IMR-90 (cell line): Measurements from ENCODE around the gene CD300LB. TPM values are rescaled to one million over a fixed set of nuclear protein-coding genes. Genes with fewer than 3 reads are reported as not detected.

Experiments
- ATAC-seq: fragments of 200-7000 bp; cut with Tn5 transposase; 2 replicates; pipeline ENCODE4 v1.9.1; 2020; ENCODE audit warnings: low read depth, mild to moderate bottlenecking, moderate library complexity
- BruUV-seq: library from RNA; stranded (reverse); fragments of 400-500 nt; replicated peaks from 2 replicates; lab custom pipeline; 2021; lab: Mats Ljungman, UMichigan
- CTCF ChIA-PET: fragments of 300-600 bp; formaldehyde crosslinking; extraction: SDS; loops from one replicate; lab custom pipeline; 2021; ENCODE audit warnings: antibody characterized with exemption; lab: Yijun Ruan, JAX
- POLR2A ChIA-PET: fragments of 300-600 bp; sonication (Branson Sonifier 250); formaldehyde crosslinking; loops from one replicate; lab custom pipeline; 2022; ENCODE audit warnings: antibody characterized with exemption; ENCODE audit not compliant: unreplicated experiment; lab: Charles Lee
- DNase-seq: peaks from one replicate; pipeline ENCODE4 v3.0.0; 2013
- H2AFZ ChIP-seq: replicated peaks from 2 replicates; pipeline ENCODE3; 2013; ENCODE audit warnings: low read length, mild to moderate bottlenecking; ENCODE audit not compliant: poor library complexity
- H2AK5ac ChIP-seq: 2 replicates; pipeline ENCODE4 v1.6.1; 2013; ENCODE audit warnings: low read depth, low read length, inconsistent platforms
- H2AK9ac ChIP-seq: replicated peaks from 2 replicates; pipeline ENCODE3; 2013; ENCODE audit warnings: mild to moderate bottlenecking, low read depth, low read length, moderate library complexity; ENCODE audit not compliant: poor library complexity
- H2BK120ac ChIP-seq: 2 replicates; pipeline ENCODE4 v1.6.1; 2013; ENCODE audit warnings: low read depth, low read length, inconsistent platforms
- H2BK15ac ChIP-seq: 3 replicates; pipeline ENCODE4 v1.6.1; 2013; ENCODE audit warnings: low read depth, low read length, inconsistent platforms
- H2BK20ac ChIP-seq: 2 replicates; pipeline ENCODE4 v1.6.1; 2013; ENCODE audit warnings: low read depth, mild to moderate bottlenecking, inconsistent platforms, low read length, moderate library complexity
- H2BK5ac ChIP-seq: 2 replicates; pipeline ENCODE4 v1.6.1; 2013; ENCODE audit warnings: mild to moderate bottlenecking, low read depth, low read length, inconsistent platforms; ENCODE audit not compliant: poor library complexity, severe bottlenecking
- H3K14ac ChIP-seq: replicated peaks from 2 replicates; pipeline ENCODE4 v1.6.1; 2013; ENCODE audit warnings: low read depth, low read length, inconsistent platforms
- H3K18ac ChIP-seq: 2 replicates; pipeline ENCODE4 v1.6.1; 2013; ENCODE audit warnings: low read depth, low read length, control low read depth
- H3K23ac ChIP-seq: 2 replicates; pipeline ENCODE4 v1.6.1; 2013; ENCODE audit warnings: low read depth, low read length, inconsistent platforms
- H3K27ac ChIP-seq: 2 replicates; pipeline ENCODE4 v1.5.1; 2013; ENCODE audit warnings: mild to moderate bottlenecking, control low read depth, low read length; ENCODE audit not compliant: insufficient read depth
- H3K27me3 ChIP-seq: 2 replicates; pipeline ENCODE4 v1.6.1; 2013; ENCODE audit warnings: low read length; ENCODE audit not compliant: control insufficient read depth, insufficient read depth
- H3K36me3 ChIP-seq: 2 replicates; pipeline ENCODE4 v1.6.1; 2013; ENCODE audit warnings: low read length, mixed read lengths; ENCODE audit not compliant: control insufficient read depth, insufficient read depth
- H3K4ac ChIP-seq: 2 replicates; pipeline ENCODE4 v1.6.1; 2013; ENCODE audit warnings: low read depth, low read length, inconsistent platforms
- H3K4me1 ChIP-seq: 2 replicates; pipeline ENCODE4 v1.6.1; 2013; ENCODE audit warnings: low read length, mixed read lengths; ENCODE audit not compliant: control insufficient read depth, insufficient read depth
- H3K4me2 ChIP-seq: 2 replicates; pipeline ENCODE4 v1.6.1; 2013; ENCODE audit warnings: low read depth, mild to moderate bottlenecking, control low read depth, low read length, moderate library complexity
- H3K4me3 ChIP-seq: 2 replicates; pipeline ENCODE4 v1.5.1; 2013; ENCODE audit warnings: low read depth, mild to moderate bottlenecking, control low read depth, low read length, moderate library complexity; ENCODE audit not compliant: insufficient read depth
- H3K56ac ChIP-seq: 2 replicates; pipeline ENCODE4 v1.6.1; 2013; ENCODE audit warnings: low read length, inconsistent platforms; ENCODE audit not compliant: insufficient read depth; ENCODE audit errors: extremely low read depth
- H3K79me1 ChIP-seq, 2 experiments: 2 replicates each; pipeline ENCODE4 v1.6.1; 2013; ENCODE audit warnings: low read length in 2 of 2, inconsistent platforms in 1 of 2, low read depth in 1 of 2
- H3K9ac ChIP-seq: 2 replicates; pipeline ENCODE4 v1.6.1; 2013; ENCODE audit warnings: low read depth, low read length, control low read depth
- H3K9me1 ChIP-seq: 2 replicates; pipeline ENCODE4 v1.6.1; 2013; ENCODE audit warnings: low read length, inconsistent platforms; ENCODE audit not compliant: insufficient read depth
- H3K9me3 ChIP-seq: 2 replicates; pipeline ENCODE4 v1.6.1; 2013; ENCODE audit warnings: low read length; ENCODE audit not compliant: control insufficient read depth, insufficient read depth
- H4K20me1 ChIP-seq: 2 replicates; pipeline ENCODE4 v1.6.1; 2013; ENCODE audit warnings: low read length, inconsistent platforms; ENCODE audit not compliant: insufficient read depth
- H4K5ac ChIP-seq: 2 replicates; pipeline ENCODE4 v1.6.1; 2013; ENCODE audit warnings: mild to moderate bottlenecking, low read depth, low read length, control low read depth
- H4K8ac ChIP-seq, 2 experiments: 2 replicates each; pipeline ENCODE4 v1.6.1; 2013; ENCODE audit warnings: low read depth in 2 of 2, low read length in 2 of 2, control low read depth in 1 of 2, inconsistent platforms in 1 of 2
- H4K91ac ChIP-seq: 2 replicates; pipeline ENCODE4 v1.6.1; 2013; ENCODE audit warnings: low read depth, low read length, inconsistent platforms; ENCODE audit not compliant: insufficient read depth
- CEBPB ChIP-seq: IDR thresholded peaks from 2 replicates; pipeline ENCODE4 v1.6.1; 2012; ENCODE audit warnings: low read depth, low read length, improper control_type of control experiment
- MAZ ChIP-seq: IDR thresholded peaks from 2 replicates; pipeline ENCODE4 v1.6.1; 2012; ENCODE audit warnings: low read depth, mild to moderate bottlenecking, low read length, improper control_type of control experiment, moderate library complexity, borderline replicate concordance
- MXI1 ChIP-seq: IDR thresholded peaks from 2 replicates; pipeline ENCODE4 v1.6.1; 2012; ENCODE audit warnings: low read depth, mild to moderate bottlenecking, low read length, moderate library complexity, borderline replicate concordance
- POLR2A ChIP-seq: IDR thresholded peaks from 2 replicates; pipeline ENCODE4 v1.6.1; 2012; ENCODE audit warnings: mild to moderate bottlenecking, low read depth, low read length
- RCOR1 ChIP-seq: IDR thresholded peaks from 2 replicates; pipeline ENCODE4 v1.6.1; 2012; ENCODE audit warnings: mild to moderate bottlenecking, low read length, improper control_type of control experiment; ENCODE audit not compliant: insufficient replicate concordance
- WGBS, 2 experiments: methylation state at CpG; one replicate each; pipeline versions ENCODE4 v1.1.5 to v1.1.7; 2013; ENCODE audit warnings: missing lambda C conversion rate in 2 of 2; ENCODE audit not compliant: insufficient read length in 1 of 2; ENCODE audit errors: extremely low coverage in 2 of 2; 5-methylcytosine and 5-hydroxymethylcytosine counted together
- dilution Hi-C: fragments of 300-500 bp; cut with HindIII; formaldehyde crosslinking; loops from one replicate; pipeline ENCODE4 v1.14.3; 2018; ENCODE audit warnings: low sequenced_read_pairs; ENCODE audit not compliant: unreplicated experiment
- in situ Hi-C: fragments of 300-500 bp; cut with MboI; formaldehyde crosslinking; loops from 3 replicates; pipeline ENCODE4 v1.14.3; 2019; ENCODE audit warnings: low sequenced_read_pairs, inconsistent platforms, mixed read lengths
- intact Hi-C: fragments of 100-400 bp; cut with micrococcal nuclease; formaldehyde crosslinking; loops from 2 replicates; pipeline ENCODE4 v1.10.0; 2022
- polyA plus RNA-seq, 3 experiments: library from polyadenylated mRNA; depleted of rRNA; stranded (reverse); fragments of >200 nt; gene quantifications; 2 replicates each; pipeline ENCODE4 v1.2.3, GENCODE V29; 2012; ENCODE audit warnings: low replicate concordance in 1 of 3
- total RNA-seq: library from RNA; depleted of rRNA; stranded (reverse); fragments of >200 nt; gene quantifications from 2 replicates; pipeline ENCODE4 v1.2.3, GENCODE V29; 2012
- TF ChIP-seq, protein P1 (sequence below): fragments of 150-350 bp; IDR thresholded peaks from 2 replicates; pipeline ENCODE4 v1.6.1; 2016; ENCODE audit warnings: low read depth, mild to moderate bottlenecking, low read length, moderate library complexity, borderline replicate concordance

The CD300LB gene
- total and polyA plus RNA-seq, 2 of the 4 experiments (the other 2 are of a cell fraction): not detected

DNA sequence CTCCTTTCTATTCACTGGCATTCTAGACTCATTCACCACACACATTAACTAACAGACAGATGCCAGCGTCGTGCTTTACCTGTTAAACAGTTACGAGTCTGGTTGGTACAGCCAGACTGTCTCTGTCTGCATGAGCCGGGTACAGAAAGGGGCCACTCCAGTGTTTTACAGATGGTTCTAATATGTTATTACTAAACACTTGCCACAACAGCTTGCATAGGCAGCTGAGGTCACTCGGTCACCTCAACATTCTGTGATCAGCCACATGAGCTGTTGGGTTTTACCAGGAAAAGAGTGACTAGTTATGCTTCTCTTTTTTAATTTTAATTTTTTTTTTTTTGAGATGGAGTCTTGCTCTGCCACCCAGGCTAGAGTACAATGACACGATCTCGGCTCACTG lies 39.6 kb downstream of the CD300LB start:
- no peak overlapping the region for H2BK20ac ChIP-seq
- no peak overlapping the region for H2AK5ac ChIP-seq
- H3K36me3 ChIP-seq: no peaks in the 10 kb centered on the region
- H4K20me1 ChIP-seq: no peaks in the 10 kb centered on the region
- H2AK9ac ChIP-seq: no peak overlapping the region
- no peak for DNase-seq
- no peak overlapping the region for H3K4me3 ChIP-seq
- dilution Hi-C loops: no loop called here
- H2BK120ac ChIP-seq: no peak overlapping the region
- TF ChIP-seq POLR2A: no peak
- TF ChIP-seq CEBPB: no peak
- TF ChIP-seq, protein P1, sequence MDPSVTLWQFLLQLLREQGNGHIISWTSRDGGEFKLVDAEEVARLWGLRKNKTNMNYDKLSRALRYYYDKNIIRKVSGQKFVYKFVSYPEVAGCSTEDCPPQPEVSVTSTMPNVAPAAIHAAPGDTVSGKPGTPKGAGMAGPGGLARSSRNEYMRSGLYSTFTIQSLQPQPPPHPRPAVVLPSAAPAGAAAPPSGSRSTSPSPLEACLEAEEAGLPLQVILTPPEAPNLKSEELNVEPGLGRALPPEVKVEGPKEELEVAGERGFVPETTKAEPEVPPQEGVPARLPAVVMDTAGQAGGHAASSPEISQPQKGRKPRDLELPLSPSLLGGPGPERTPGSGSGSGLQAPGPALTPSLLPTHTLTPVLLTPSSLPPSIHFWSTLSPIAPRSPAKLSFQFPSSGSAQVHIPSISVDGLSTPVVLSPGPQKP: no peak
- TF ChIP-seq MXI1: no peak
- TF ChIP-seq RCOR1: no peak
- no peak for TF ChIP-seq MAZ
- no peak overlapping the region for H3K9ac ChIP-seq
- no peak overlapping the region for H4K91ac ChIP-seq
- H2BK5ac ChIP-seq: no peak overlapping the region
- in situ Hi-C loops: no loop called here
- intact Hi-C loops: no loop called here
- no peak overlapping the region for H3K18ac ChIP-seq
- POLR2A ChIA-PET: no interaction called here
- H3K9me1 ChIP-seq: no peaks in the 10 kb centered on the region
- H3K27ac ChIP-seq: no peak overlapping the region
- no peak overlapping the region for H3K56ac ChIP-seq
- H3K14ac ChIP-seq: no peak overlapping the region
- no peak overlapping the region for H4K5ac ChIP-seq
- H3K27me3 ChIP-seq: no peaks in the 10 kb centered on the region
- H2BK15ac ChIP-seq: no peak overlapping the region
- no peak overlapping the region for H2AFZ ChIP-seq
- no peaks in the 10 kb centered on the region for H3K4me1 ChIP-seq
- no peaks in the 10 kb centered on the region for H3K9me3 ChIP-seq
- BruUV-seq: no TSS peak
- H4K8ac ChIP-seq: no peak overlapping the region
- CTCF ChIA-PET: no interaction called here
- no peak overlapping the region for H3K23ac ChIP-seq
- no peak overlapping the region for H3K4ac ChIP-seq
- ATAC-seq: no peak
- no CpG with 5 or more reads among the region's 7 CpGs for WGBS, 2 experiments
- H3K79me1 ChIP-seq: no peaks in the 10 kb centered on the region
- no peak overlapping the region for H3K4me2 ChIP-seq
